Activated CD8-positive, alpha-beta T cell treated with anti-CD3 and anti-CD28 coated beads for 36 hours (primary cell): ENCODE data around the gene ST6GALNAC3. TPM values are rescaled to one million over a fixed set of nuclear protein-coding genes. Genes with fewer than 3 reads are reported as not detected.
A peak's percentile ranks its signal among the peaks of the same experiment; 100 is the strongest.

Experiments used
- ATAC-seq: fragments of 200-7000 bp; cut with Tn5 transposase; one replicate; pipeline ENCODE4 v1.10.0; 2021; ENCODE audit warnings: mild to moderate bottlenecking, moderate library complexity
- CTCF ChIA-PET: fragments of 350-600 bp; sonication (Branson Sonifier 250); formaldehyde crosslinking; loops from one replicate; lab custom pipeline; 2021; ENCODE audit warnings: antibody characterized with exemption; lab: Charles Lee
- POLR2A ChIA-PET: fragments of 350-600 bp; sonication (Branson Sonifier 250); formaldehyde crosslinking; loops from one replicate; lab custom pipeline; 2021; ENCODE audit warnings: antibody characterized with exemption; lab: Charles Lee
- DNase-seq: peaks from one replicate; pipeline ENCODE4 v3.0.0-alpha.2; 2020
- H3K27ac Mint-ChIP-seq: one replicate; pipeline ENCODE4 v1.8.0; 2021; ENCODE audit warnings: mild to moderate bottlenecking, mixed read lengths
- H3K27me3 Mint-ChIP-seq: one replicate; pipeline ENCODE4 v1.8.0; 2021; ENCODE audit warnings: mixed read lengths
- H3K36me3 Mint-ChIP-seq: one replicate; pipeline ENCODE4 v1.8.0; 2021; ENCODE audit warnings: low read depth, mixed read lengths
- H3K4me1 Mint-ChIP-seq: one replicate; pipeline ENCODE4 v1.8.0; 2021; ENCODE audit warnings: low read depth, mixed read lengths
- H3K4me3 Mint-ChIP-seq: one replicate; pipeline ENCODE4 v1.8.0; 2021; ENCODE audit warnings: mild to moderate bottlenecking, moderate library complexity, mixed read lengths
- H3K9me3 Mint-ChIP-seq: one replicate; pipeline ENCODE4 v1.8.0; 2021; ENCODE audit warnings: mixed read lengths
- CTCF ChIP-seq: fragments of 200-600 bp; IDR thresholded peaks from one replicate; pipeline ENCODE4 v1.8.0; 2022; ENCODE audit warnings: antibody characterized with exemption, mild to moderate bottlenecking
- intact Hi-C: fragments of 100-400 bp; cut with micrococcal nuclease; formaldehyde crosslinking; loops from one replicate; pipeline ENCODE4 v1.10.0; 2022
- total RNA-seq, 2 experiments: library from RNA; stranded (reverse); gene quantifications; one replicate each; pipeline ENCODE4 v1.2.3, GENCODE V29; 2021

ST6GALNAC3 gene
- total RNA-seq, 2 experiments from 2014 or later, result 2.7 to 2.9 TPM

DNA sequence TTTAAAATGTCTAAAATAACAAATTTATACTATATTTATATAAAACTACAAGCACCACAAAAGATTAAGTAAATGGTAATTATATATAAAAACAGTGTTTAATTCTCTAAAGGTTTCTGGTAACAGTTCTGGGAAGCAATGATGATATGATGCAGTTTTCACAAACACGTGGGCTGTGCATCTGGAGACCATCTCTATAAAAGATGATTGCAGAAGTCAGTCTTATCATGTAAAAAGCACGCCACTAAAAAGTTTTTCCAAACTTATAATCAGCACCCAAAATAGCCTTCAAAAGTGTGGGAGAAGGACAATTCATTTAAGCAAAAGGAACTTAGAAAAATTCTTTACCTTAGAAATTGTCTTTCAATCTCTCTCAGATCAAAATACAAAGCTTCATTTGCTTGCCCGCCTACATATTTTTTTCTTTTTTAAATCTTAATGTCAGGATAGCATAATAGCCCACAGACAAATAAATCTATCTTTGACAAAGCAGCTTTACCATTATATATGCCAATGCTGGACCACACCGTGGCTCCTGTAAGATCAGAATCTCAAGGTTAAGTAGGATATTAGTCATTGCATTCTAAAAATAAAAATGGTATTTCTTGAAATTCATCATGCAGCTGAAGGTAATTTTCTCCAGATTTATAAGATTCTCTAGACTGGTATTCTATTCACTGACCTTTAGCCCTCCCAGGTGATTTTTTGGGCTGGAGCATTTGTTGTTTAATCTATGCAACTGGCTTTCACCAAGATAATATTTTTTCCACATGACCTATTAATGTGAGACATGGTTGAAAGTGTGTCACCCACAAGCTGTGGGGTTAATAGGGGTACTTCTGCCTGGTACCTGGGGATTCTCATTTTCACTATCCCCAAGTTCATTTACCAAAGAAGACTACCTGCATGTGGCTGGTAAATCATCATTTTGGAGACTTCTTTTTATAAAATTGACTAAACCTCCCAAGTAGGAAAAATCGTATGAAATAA is 603.2 kb downstream of the ST6GALNAC3 start:
- POLR2A ChIA-PET, result no interaction called here
- CTCF ChIA-PET, result interaction anchor here (0.7 kb wide), 1 partner anchor 10 kb away, joined by 3 read pairs; no protein-coding TSS in a partner anchor
- no peaks in the 10 kb centered on the region for H3K36me3 Mint-ChIP-seq
- no peak for TF ChIP-seq CTCF
- DNase-seq (peak; percentile 4), ATAC-seq (no peak)
- no peaks in the 10 kb centered on the region for H3K9me3 Mint-ChIP-seq
- intact Hi-C loops, result no loop called here
- H3K27me3 Mint-ChIP-seq, result peaks cover 2% of the 10 kb centered on the region
- no peaks in the 10 kb centered on the region for H3K4me1 Mint-ChIP-seq
- no peak overlapping the region for H3K4me3 Mint-ChIP-seq
- H3K27ac Mint-ChIP-seq, result no peak overlapping the region

DNA sequence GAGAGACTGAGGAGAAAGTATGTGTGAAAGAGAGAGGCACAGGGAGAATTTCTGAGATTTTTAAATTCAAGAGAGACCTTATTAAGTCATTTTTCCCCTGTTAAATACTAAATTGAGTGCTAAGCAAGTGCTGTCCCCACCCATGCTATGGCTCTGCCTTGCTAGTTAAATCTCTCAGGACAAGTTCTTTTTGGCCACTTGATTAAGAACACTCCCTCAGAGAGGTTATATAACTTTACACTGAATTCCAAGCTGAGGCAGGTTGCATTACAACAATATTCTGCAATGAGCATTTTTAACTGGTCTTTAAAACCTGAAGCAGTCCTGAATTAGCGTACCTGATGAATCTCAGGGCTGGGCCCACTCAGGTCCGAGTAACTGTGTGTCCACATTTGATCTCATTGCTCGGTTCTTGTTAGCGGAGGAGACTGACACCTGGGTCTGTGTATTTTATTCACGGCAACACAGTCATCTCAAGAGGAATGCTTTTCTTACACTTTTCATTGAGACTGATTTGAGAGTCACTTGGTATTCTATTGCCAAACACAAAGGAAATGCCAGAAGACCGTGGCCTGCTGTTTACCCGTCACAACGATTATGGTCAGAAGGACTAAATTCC is 605.1 kb downstream of the ST6GALNAC3 start:
- no peak overlapping the region for H3K27ac Mint-ChIP-seq
- H3K36me3 Mint-ChIP-seq, result no peaks in the 10 kb centered on the region
- no peak for TF ChIP-seq CTCF
- CTCF ChIA-PET, result no interaction called here
- no peaks in the 10 kb centered on the region for H3K9me3 Mint-ChIP-seq
- H3K4me1 Mint-ChIP-seq, result no peaks in the 10 kb centered on the region
- ATAC-seq, result no peak
- H3K4me3 Mint-ChIP-seq, result no peak overlapping the region
- no peak for DNase-seq
- H3K27me3 Mint-ChIP-seq, result peaks cover 2% of the 10 kb centered on the region
- POLR2A ChIA-PET, result no interaction called here
- intact Hi-C loops, result no loop called here

- intact Hi-C loops, result no loop called here
- H3K27me3 Mint-ChIP-seq, result no peaks in the 10 kb centered on the region
- POLR2A ChIA-PET, result no interaction called here
- no peaks in the 10 kb centered on the region for H3K9me3 Mint-ChIP-seq
- CTCF ChIA-PET, result no interaction called here
- no peak for DNase-seq
- TF ChIP-seq CTCF, result no peak
- no peaks in the 10 kb centered on the region for H3K36me3 Mint-ChIP-seq
- H3K27ac Mint-ChIP-seq, result no peak overlapping the region
- ATAC-seq, result no peak
- no peaks in the 10 kb centered on the region for H3K4me1 Mint-ChIP-seq
- H3K4me3 Mint-ChIP-seq, result no peak overlapping the region
These were observed 606.1 kb downstream of the ST6GALNAC3 start for GRCh38 chr1:76680651-76681050.

DNA sequence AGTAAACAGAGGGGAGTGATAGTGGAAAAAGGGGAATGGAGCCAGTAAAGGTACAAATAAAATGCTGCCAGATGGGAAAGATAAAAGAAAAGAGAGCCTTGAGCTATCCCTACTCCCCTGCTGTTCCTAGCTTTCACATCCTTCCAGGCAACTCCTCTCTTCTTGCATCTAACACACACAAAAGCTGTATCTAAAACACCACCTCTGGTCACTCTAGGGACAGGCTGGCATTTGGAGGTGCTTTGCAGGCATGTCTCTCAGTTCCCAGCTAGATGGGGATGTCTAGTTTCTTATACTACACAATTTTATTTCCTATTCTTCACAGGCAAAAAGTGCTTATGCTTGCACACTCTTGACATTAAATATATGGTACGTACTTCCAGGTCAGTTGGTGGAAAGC is 607.6 kb downstream of the ST6GALNAC3 start:
- ChIA-PET CTCF (no interaction called here), POLR2A (no interaction called here)
- Mint-ChIP-seq H3K36me3 (no peaks in the 10 kb centered on the region), H3K27ac (no peak overlapping the region), H3K27me3 (peaks cover 1% of the 10 kb centered on the region), H3K9me3 (no peaks in the 10 kb centered on the region), H3K4me3 (no peak overlapping the region), H3K4me1 (no peaks in the 10 kb centered on the region)
- DNase-seq, result no peak
- intact Hi-C loops, result no loop called here
- no peak for TF ChIP-seq CTCF
- ATAC-seq, result no peak

Other genes starting within 250 kb of the ST6GALNAC3 start
- gene ASB17, start 142.3 kb upstream of the ST6GALNAC3 start, total RNA-seq, result not detected